Trophoblast cell (in vitro differentiated cells and primary cell): ENCODE results near the gene MDFI.

Experiments
- DNase-seq, 2 donors: peaks; one replicate each; pipeline ENCODE4 v3.0.0-alpha.2; 2016
- H2AFZ ChIP-seq: 2 replicates; pipeline ENCODE4 v1.6.1; 2013; ENCODE audit warnings: low read length, moderate library complexity, mild to moderate bottlenecking; ENCODE audit not compliant: insufficient read depth, poor library complexity
- H2AK5ac ChIP-seq: 2 replicates; pipeline ENCODE4 v1.6.1; 2013; ENCODE audit warnings: mild to moderate bottlenecking, low read length
- H2BK120ac ChIP-seq: 2 replicates; pipeline ENCODE4 v1.6.1; 2013; ENCODE audit warnings: low read length, mild to moderate bottlenecking, moderate library complexity; ENCODE audit not compliant: insufficient read depth, poor library complexity
- H2BK12ac ChIP-seq: 2 replicates; pipeline ENCODE4 v1.6.1; 2013; ENCODE audit warnings: mild to moderate bottlenecking, low read length, moderate library complexity
- H2BK5ac ChIP-seq: 2 replicates; pipeline ENCODE4 v1.6.1; 2013; ENCODE audit warnings: low read length, low read depth, moderate library complexity, mild to moderate bottlenecking; ENCODE audit not compliant: poor library complexity
- H3K14ac ChIP-seq: 2 replicates; pipeline ENCODE4 v1.6.1; 2013; ENCODE audit warnings: mild to moderate bottlenecking, low read length
- H3K18ac ChIP-seq: 2 replicates; pipeline ENCODE4 v1.6.1; 2013; ENCODE audit warnings: mild to moderate bottlenecking, low read length
- H3K23ac ChIP-seq: 2 replicates; pipeline ENCODE4 v1.6.1; 2013; ENCODE audit warnings: low read length
- H3K27ac ChIP-seq: 2 replicates; pipeline ENCODE4 v1.5.1; 2013; ENCODE audit warnings: low read depth, mild to moderate bottlenecking, inconsistent platforms, low read length, moderate library complexity
- H3K27me3 ChIP-seq: 2 replicates; pipeline ENCODE4 v1.6.1; 2013; ENCODE audit warnings: inconsistent platforms, mild to moderate bottlenecking, low read length, moderate library complexity; ENCODE audit not compliant: insufficient read depth
- H3K36me3 ChIP-seq, 2 experiments: 1 replicate in 1 of 2; 2 replicates in 1 of 2; pipeline ENCODE4 v1.6.1; 2013; ENCODE audit warnings: low read length in 2 of 2, mild to moderate bottlenecking in 2 of 2, moderate library complexity in 1 of 2; ENCODE audit not compliant: insufficient read depth in 2 of 2, control insufficient read depth in 1 of 2
- H3K4ac ChIP-seq: 2 replicates; pipeline ENCODE4 v1.6.1; 2013; ENCODE audit warnings: low read depth, mild to moderate bottlenecking, low read length, moderate library complexity
- H3K4me1 ChIP-seq, 2 experiments: 1 replicate in 1 of 2; 2 replicates in 1 of 2; pipeline ENCODE4 v1.6.1; 2013; ENCODE audit warnings: low read length in 2 of 2, mild to moderate bottlenecking in 2 of 2, moderate library complexity in 1 of 2; ENCODE audit not compliant: insufficient read depth in 2 of 2, control insufficient read depth in 1 of 2
- H3K4me2 ChIP-seq: 2 replicates; pipeline ENCODE4 v1.6.1; 2013; ENCODE audit warnings: inconsistent platforms, mild to moderate bottlenecking, low read length, moderate library complexity
- H3K4me3 ChIP-seq: 2 replicates; pipeline ENCODE4 v1.5.1; 2013; ENCODE audit warnings: mild to moderate bottlenecking, low read depth, low read length, inconsistent platforms
- H3K79me1 ChIP-seq: one replicate; pipeline ENCODE4 v1.6.1; 2013; ENCODE audit warnings: low read length
- H3K79me2 ChIP-seq: 2 replicates; pipeline ENCODE4 v1.6.1; 2013; ENCODE audit warnings: low read length, mild to moderate bottlenecking; ENCODE audit not compliant: control insufficient read depth, insufficient read depth, poor library complexity
- H3K9ac ChIP-seq: 2 replicates; pipeline ENCODE4 v1.6.1; 2013; ENCODE audit warnings: mild to moderate bottlenecking, low read length
- H3K9me3 ChIP-seq: 2 replicates; pipeline ENCODE4 v1.6.1; 2013; ENCODE audit warnings: low read depth, mild to moderate bottlenecking, control low read depth, inconsistent platforms, low read length; ENCODE audit not compliant: insufficient read depth
- H4K12ac ChIP-seq: 2 replicates; pipeline ENCODE4 v1.6.1; 2013; ENCODE audit warnings: low read depth, mild to moderate bottlenecking, low read length, moderate library complexity
- H4K8ac ChIP-seq: 2 replicates; pipeline ENCODE4 v1.6.1; 2013; ENCODE audit warnings: low read depth, mild to moderate bottlenecking, low read length, moderate library complexity
- H4K91ac ChIP-seq: one replicate; pipeline ENCODE4 v1.6.1; 2013; ENCODE audit warnings: low read depth, mild to moderate bottlenecking, low read length, moderate library complexity
- WGBS: extraction: QIAGEN DNeasy Blood & Tissue Kit; methylation state at CpG from one replicate; pipeline ENCODE4 v1.1.7; 2013; ENCODE audit warnings: missing lambda C conversion rate; ENCODE audit not compliant: insufficient read length, insufficient coverage; ENCODE audit errors: extremely low coverage; 5-methylcytosine and 5-hydroxymethylcytosine counted together

MDFI gene

DNA sequence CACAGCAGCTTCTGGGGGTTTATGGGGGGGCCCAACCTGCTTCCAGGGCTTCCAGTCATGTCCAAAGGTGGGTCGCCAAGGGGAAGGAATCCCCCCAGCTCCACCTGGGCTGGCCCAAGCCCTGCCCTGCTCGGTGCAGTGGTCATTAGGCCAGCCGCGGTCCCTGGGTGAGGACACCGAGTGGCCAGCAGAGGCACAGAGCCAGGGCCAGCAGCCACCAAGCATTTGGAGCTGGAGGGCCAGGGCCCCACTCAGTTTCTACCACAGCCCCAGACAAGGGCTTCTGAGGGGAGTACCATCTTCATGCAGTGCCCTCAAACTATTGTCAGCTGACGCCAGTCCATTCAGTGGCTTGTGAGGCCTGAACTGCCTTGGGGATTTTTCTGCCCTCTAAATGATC is 57.6 kb downstream of the MDFI start:
- Histone ChIP-seq H3K9ac (no peak overlapping the region), H3K9me3 (no peaks in the 10 kb centered on the region), H4K91ac (no peak overlapping the region), H2BK120ac (no peak overlapping the region), H4K12ac (no peak overlapping the region), H2AK5ac (no peak overlapping the region), H3K4ac (no peak overlapping the region), H4K8ac (no peak overlapping the region), H3K79me1 (peaks cover 7% of the 10 kb centered on the region), H3K79me2 (peaks cover 2% of the 10 kb centered on the region), H3K4me1 (peaks cover 19 to 28% of the 10 kb centered on the region in 2 experiments), H3K27me3 (no peaks in the 10 kb centered on the region), H2BK5ac (no peak overlapping the region), H2BK12ac (no peak overlapping the region), H3K36me3 (peaks cover 2% of the 10 kb centered on the region in 2 experiments), H3K14ac (no peak overlapping the region), H3K23ac (no peak overlapping the region), H3K4me3 (no peak overlapping the region), H3K4me2 (no peak overlapping the region), H2AFZ (no peak overlapping the region), H3K27ac (no peak overlapping the region), H3K18ac (no peak overlapping the region)
- WGBS = no CpG with 5 or more reads among the region's 6 CpGs
- no peak for DNase-seq

DNA sequence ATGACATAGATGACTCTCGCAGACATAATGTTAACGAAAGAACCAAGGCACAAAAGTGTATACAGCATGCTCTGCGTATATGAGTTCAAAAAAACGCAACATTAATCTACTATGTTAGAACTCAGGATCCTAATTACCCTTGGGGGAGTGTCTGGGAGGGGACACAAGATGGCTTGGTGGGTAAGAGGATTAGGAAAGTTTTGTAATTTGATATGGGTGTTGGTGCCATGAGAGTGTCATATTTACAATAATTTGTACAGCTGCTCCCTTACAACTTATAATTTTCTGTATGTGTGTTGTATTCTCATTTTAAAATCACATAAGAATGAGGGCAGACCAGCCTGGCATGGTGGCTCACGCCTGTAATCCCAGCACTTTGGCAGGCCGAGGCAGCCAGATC is 58.5 kb downstream of the MDFI start:
- Histone ChIP-seq H3K79me2 (peaks cover 2% of the 10 kb centered on the region), H3K4ac (no peak overlapping the region), H3K14ac (no peak overlapping the region), H3K4me3 (no peak overlapping the region), H2BK12ac (no peak overlapping the region), H3K36me3 (no peaks in the 10 kb centered on the region), H2AFZ (no peak overlapping the region), H3K9ac (no peak overlapping the region), H3K27me3 (no peaks in the 10 kb centered on the region), H2BK120ac (no peak overlapping the region), H4K12ac (no peak overlapping the region), H3K27ac (no peak overlapping the region), H4K91ac (no peak overlapping the region), H3K79me1 (peaks cover 7% of the 10 kb centered on the region), H3K23ac (no peak overlapping the region), H2BK5ac (no peak overlapping the region), H3K18ac (no peak overlapping the region), H4K8ac (no peak overlapping the region), H3K4me2 (no peak overlapping the region), H3K9me3 (no peaks in the 10 kb centered on the region), H3K4me1 (peaks cover 19 to 24% of the 10 kb centered on the region in 2 experiments), H2AK5ac (no peak overlapping the region)
- DNase-seq = no peak
- no CpG with 5 or more reads among the region's 6 CpGs for WGBS

DNA sequence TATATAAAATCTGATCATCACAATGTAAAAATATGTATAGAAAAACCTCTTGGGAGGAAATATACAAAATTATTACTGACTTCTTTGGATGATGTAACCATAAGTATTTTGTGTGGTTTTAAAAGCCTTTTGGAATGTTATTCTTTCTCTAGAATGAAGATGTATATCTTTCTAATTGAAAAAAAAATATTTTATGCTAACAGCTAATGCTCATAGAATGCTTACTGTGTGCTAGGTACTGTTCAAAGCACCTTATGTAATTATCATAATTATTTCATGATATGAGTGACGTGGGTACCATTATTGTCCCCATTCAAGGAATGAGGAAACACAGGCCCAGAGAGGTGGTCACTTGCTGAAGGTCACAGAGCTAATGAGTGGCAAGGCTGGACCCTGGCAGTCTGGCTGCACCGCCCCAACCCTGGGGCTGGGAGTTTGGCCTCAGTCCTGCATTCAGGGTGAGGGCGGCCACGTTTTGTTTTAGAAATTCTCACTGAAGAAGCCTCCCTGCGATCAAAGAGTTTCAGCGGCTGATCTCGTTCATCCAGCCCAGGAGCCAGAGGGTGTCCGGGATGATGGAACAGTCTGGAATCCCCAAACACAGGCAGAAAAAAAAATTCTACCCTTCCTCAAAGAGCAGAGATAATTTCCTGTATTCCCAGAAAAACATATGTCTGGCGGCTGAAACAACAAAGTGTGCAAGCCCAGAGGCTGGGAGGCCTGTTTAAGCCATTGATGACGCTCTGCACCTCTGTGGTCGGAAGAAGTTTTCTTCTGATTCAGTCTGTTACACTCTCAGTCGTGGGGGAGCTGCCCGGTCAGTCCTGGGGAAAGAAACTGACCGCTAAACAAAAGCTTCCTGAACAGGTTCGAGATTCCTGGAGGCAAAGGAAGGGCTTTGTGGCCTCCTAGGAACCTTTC is 59.9 kb downstream of the MDFI start:
- no peak overlapping the region for H2BK120ac ChIP-seq
- no peak overlapping the region for H4K12ac ChIP-seq
- H3K4me1 ChIP-seq = peaks cover 13 to 17% of the 10 kb centered on the region in 2 experiments
- H3K27ac ChIP-seq = peak overlapping the region; percentile 67
- no peaks in the 10 kb centered on the region for H3K36me3 ChIP-seq
- H4K8ac ChIP-seq = peak overlapping the region; percentile 54
- no peak overlapping the region for H3K4ac ChIP-seq
- no peak overlapping the region for H2AK5ac ChIP-seq
- H4K91ac ChIP-seq = peak overlapping the region; percentile 10
- H3K27me3 ChIP-seq = no peaks in the 10 kb centered on the region
- no peak overlapping the region for H3K23ac ChIP-seq
- H3K9me3 ChIP-seq = no peaks in the 10 kb centered on the region
- no peak overlapping the region for H2BK12ac ChIP-seq
- no peak overlapping the region for H2AFZ ChIP-seq
- no peak overlapping the region for H3K4me2 ChIP-seq
- peaks cover 5% of the 10 kb centered on the region for H3K79me1 ChIP-seq
- H3K79me2 ChIP-seq = peaks cover 2% of the 10 kb centered on the region
- DNase-seq = peak; percentile 61 to 64
- H3K9ac ChIP-seq = no peak overlapping the region
- no peak overlapping the region for H3K4me3 ChIP-seq
- no peak overlapping the region for H3K18ac ChIP-seq
- WGBS = no CpG with 5 or more reads among the region's 15 CpGs
- H3K14ac ChIP-seq = no peak overlapping the region
- H2BK5ac ChIP-seq = peak overlapping the region; percentile 47

DNA sequence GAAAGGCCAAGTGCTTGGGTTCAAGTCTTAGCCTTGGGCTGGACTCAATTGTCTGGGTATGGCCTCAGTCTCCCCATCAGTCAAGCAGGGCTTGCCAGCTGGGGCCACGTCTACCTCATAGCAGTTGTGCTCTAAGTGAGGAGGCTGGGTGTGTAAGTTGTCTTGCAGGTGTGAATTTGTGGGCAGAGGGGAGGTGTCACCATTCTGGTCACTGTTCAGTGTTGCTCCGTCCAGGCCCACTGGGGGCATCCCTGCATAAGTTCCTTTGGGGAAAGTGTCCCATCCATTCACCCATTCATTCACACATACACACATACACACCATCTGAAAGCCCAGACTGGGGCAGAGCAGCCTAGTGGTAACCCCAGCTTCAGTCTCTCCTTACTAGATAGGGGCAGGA is 60.8 kb downstream of the MDFI start:
- no peaks in the 10 kb centered on the region for H3K36me3 ChIP-seq
- H2BK5ac ChIP-seq = peak overlapping the region; percentile 47
- H4K8ac ChIP-seq = peak overlapping the region; percentile 30
- no peaks in the 10 kb centered on the region for H3K9me3 ChIP-seq
- no peaks in the 10 kb centered on the region for H3K27me3 ChIP-seq
- H3K4me1 ChIP-seq = peaks cover 13 to 15% of the 10 kb centered on the region in 2 experiments
- H2AFZ ChIP-seq = no peak overlapping the region
- H3K27ac ChIP-seq = peak overlapping the region; percentile 67
- H4K91ac ChIP-seq = peak overlapping the region; percentile 69
- no CpG with 5 or more reads among the region's 2 CpGs for WGBS
- peak overlapping the region; percentile 4 for H3K14ac ChIP-seq
- H3K23ac ChIP-seq = no peak overlapping the region
- H3K9ac ChIP-seq = no peak overlapping the region
- H3K4me2 ChIP-seq = no peak overlapping the region
- H4K12ac ChIP-seq = no peak overlapping the region
- no peak overlapping the region for H3K4me3 ChIP-seq
- DNase-seq = no peak
- peak overlapping the region; percentile 4 for H2BK120ac ChIP-seq
- peaks cover under 1% of the 10 kb centered on the region for H3K79me2 ChIP-seq
- peak overlapping the region; percentile 0 for H2BK12ac ChIP-seq
- no peak overlapping the region for H3K4ac ChIP-seq
- peaks cover 5% of the 10 kb centered on the region for H3K79me1 ChIP-seq
- no peak overlapping the region for H2AK5ac ChIP-seq
- H3K18ac ChIP-seq = peak overlapping the region; percentile 4
